ENCODE data around the gene HBS1L. TPM values are rescaled to one million over a fixed set of nuclear protein-coding genes. Genes with fewer than 3 reads are reported as not detected.

The HBS1L gene
- total and polyA plus RNA-seq, 11 donors = 23.6 to 101 (median 81.3) TPM

- Histone ChIP-seq H3K27me3 (no peaks in the 10 kb centered on the region), H3K36me3 (peaks cover 0 to 11% (median 0%) of the 10 kb centered on the region in 9 donors), H3K27ac (peak overlapping the region in 1 of 12 donors; percentile 54), H3K4me1 (peaks cover 0 to 6% (median 0%) of the 10 kb centered on the region in 12 donors), H3K4me3 (no peak overlapping the region), H3K9me3 (no peaks in the 10 kb centered on the region)
- intact Hi-C loops (cut with DNase I) = no loop called here
- DNase-seq (no peak), ATAC-seq (no peak)
- no peak for TF ChIP-seq POLR2A (IDR thresholded peaks at IDR 0.05)
- TF ChIP-seq, protein P1, sequence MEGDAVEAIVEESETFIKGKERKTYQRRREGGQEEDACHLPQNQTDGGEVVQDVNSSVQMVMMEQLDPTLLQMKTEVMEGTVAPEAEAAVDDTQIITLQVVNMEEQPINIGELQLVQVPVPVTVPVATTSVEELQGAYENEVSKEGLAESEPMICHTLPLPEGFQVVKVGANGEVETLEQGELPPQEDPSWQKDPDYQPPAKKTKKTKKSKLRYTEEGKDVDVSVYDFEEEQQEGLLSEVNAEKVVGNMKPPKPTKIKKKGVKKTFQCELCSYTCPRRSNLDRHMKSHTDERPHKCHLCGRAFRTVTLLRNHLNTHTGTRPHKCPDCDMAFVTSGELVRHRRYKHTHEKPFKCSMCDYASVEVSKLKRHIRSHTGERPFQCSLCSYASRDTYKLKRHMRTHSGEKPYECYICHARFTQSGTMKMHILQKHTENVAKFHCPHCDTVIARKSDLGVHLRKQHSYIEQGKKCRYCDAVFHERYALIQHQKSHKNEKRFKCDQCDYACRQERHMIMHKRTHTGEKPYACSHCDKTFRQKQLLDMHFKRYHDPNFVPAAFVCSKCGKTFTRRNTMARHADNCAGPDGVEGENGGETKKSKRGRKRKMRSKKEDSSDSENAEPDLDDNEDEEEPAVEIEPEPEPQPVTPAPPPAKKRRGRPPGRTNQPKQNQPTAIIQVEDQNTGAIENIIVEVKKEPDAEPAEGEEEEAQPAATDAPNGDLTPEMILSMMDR (IDR thresholded peaks at IDR 0.05) = no peak
Observed at GRCh38 chr6:135012764-135013163, 41.9 kb downstream of the HBS1L start.

DNA sequence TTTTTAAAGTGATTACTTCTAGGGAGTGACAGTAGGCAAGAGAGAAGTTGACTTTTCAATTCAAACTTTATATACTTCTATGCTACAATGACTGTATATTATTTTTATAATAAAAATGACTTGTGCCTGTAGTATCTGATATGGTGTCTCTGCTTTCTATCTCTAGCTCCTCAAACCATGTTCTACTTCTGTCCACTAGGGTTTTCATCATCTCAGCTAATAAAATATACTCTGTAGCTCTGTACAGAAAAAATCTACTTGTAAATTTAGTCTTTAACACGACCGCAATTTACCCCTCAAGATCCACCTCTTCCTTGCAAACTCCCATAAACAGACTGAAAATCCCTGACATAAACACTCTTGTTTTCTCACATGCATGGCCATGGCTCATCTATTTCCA lies 42.3 kb downstream of the HBS1L start:
- ATAC-seq (no peak), DNase-seq (no peak)
- Histone ChIP-seq H3K4me1 (peaks cover 0 to 6% (median 0%) of the 10 kb centered on the region in 12 donors), H3K27ac (no peak overlapping the region), H3K27me3 (no peaks in the 10 kb centered on the region), H3K9me3 (no peaks in the 10 kb centered on the region), H3K4me3 (no peak overlapping the region), H3K36me3 (peaks cover 0 to 11% (median 0%) of the 10 kb centered on the region in 9 donors)
- WGBS, 4 donors = 93 to 97% (median 94%) methylated on average over 2 of the region's 2 CpGs
- intact Hi-C loops (cut with DNase I) = no loop called here
- TF ChIP-seq, protein P1 (IDR thresholded peaks at IDR 0.05) = peak in 1 of 12 donors; percentile 14
- TF ChIP-seq POLR2A (IDR thresholded peaks at IDR 0.05) = no peak

DNA sequence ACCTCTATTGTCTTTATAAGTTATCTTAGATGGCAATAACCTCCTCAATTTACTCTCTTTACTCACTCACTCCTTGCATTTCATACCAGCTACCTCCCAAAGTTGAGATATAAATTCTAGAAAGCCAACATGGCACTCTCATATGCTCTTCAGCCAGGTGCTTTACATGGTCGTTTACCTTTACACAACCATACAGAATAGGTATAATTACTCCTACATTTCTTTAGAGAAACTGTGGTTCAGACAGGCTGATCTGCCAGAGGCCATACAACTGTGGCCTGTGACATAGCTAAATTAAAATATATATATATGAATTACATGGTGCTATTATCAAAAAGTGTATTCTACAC lies 45.7 kb downstream of the HBS1L start:
- Histone ChIP-seq H3K27me3 (no peaks in the 10 kb centered on the region), H3K27ac (no peak overlapping the region), H3K9me3 (no peaks in the 10 kb centered on the region), H3K4me1 (peaks cover 0 to 6% (median 0%) of the 10 kb centered on the region in 12 donors), H3K4me3 (no peak overlapping the region), H3K36me3 (peaks cover 0 to 11% (median 0%) of the 10 kb centered on the region in 9 donors)
- DNase-seq (no peak), ATAC-seq (no peak)
- no peak for TF ChIP-seq POLR2A (IDR thresholded peaks at IDR 0.05)
- TF ChIP-seq, protein P1 (IDR thresholded peaks at IDR 0.05) = no peak
- intact Hi-C loops (cut with DNase I) = no loop called here
- 77 to 90% (median 88%) methylated on average over 1 of the region's 1 CpG for WGBS, 4 donors

- no peak for TF ChIP-seq POLR2A (IDR thresholded peaks at IDR 0.05)
- TF ChIP-seq, protein P1 (IDR thresholded peaks at IDR 0.05) = no peak
- no peaks in the 10 kb centered on the region for H3K9me3 ChIP-seq
- intact Hi-C loops (cut with DNase I) = no loop called here
- H3K27ac ChIP-seq = no peak overlapping the region
- WGBS, 4 donors = 79 to 92% (median 81%) methylated on average over 6 of the region's 6 CpGs
- H3K27me3 ChIP-seq = no peaks in the 10 kb centered on the region
- no peak overlapping the region for H3K4me3 ChIP-seq
- H3K36me3 ChIP-seq = peaks cover 0 to 11% (median 0%) of the 10 kb centered on the region in 9 donors
- no peak for ATAC-seq
- no peak for DNase-seq
- peaks cover 0 to 4% (median 0%) of the 10 kb centered on the region in 12 donors for H3K4me1 ChIP-seq
Observed at GRCh38 chr6:135008072-135008940, 46.3 kb downstream of the HBS1L start.
